HepG2 (cell line): Measurements from ENCODE around the gene CD163L1. TPM values are rescaled to one million over a fixed set of nuclear protein-coding genes. Genes with fewer than 3 reads are reported as not detected.

Experiments
- AKAP8 ChIP-seq: sonication (generic); formaldehyde crosslinking; IDR thresholded peaks from 2 replicates; pipeline ENCODE4 v1.5.1; 2020; ENCODE audit warnings: mild to moderate bottlenecking, missing genetic modification reagents
- ATF1 ChIP-seq: IDR thresholded peaks from 2 replicates; pipeline ENCODE4 v1.6.1; 2016; ENCODE audit warnings: mild to moderate bottlenecking, control low read depth
- ELF1 ChIP-seq: sonication (generic); formaldehyde crosslinking; IDR thresholded peaks from 2 replicates; pipeline ENCODE4 v1.4.0; 2020; ENCODE audit warnings: missing genetic modification reagents
- JUN ChIP-seq: sonication (generic); formaldehyde crosslinking; IDR thresholded peaks from 2 replicates; pipeline ENCODE4 v1.4.0; 2020; ENCODE audit warnings: mild to moderate bottlenecking, missing genetic modification reagents
- KAT7 ChIP-seq: IDR thresholded peaks from 2 replicates; pipeline ENCODE4 v1.6.1; 2018; ENCODE audit warnings: borderline replicate concordance, missing compliant biosample characterization
- NCOA2 ChIP-seq: sonication (generic); formaldehyde crosslinking; IDR thresholded peaks from 2 replicates; pipeline ENCODE4 v1.8.0; 2022; ENCODE audit warnings: inconsistent platforms
- POLR2G ChIP-seq: fragments of 200-400 bp; formaldehyde crosslinking; IDR thresholded peaks from 2 replicates; pipeline ENCODE4 v1.6.1; 2018; ENCODE audit warnings: mild to moderate bottlenecking, low read depth, low read length, moderate library complexity
- SP1 ChIP-seq, 2 experiments: fragments of 450-650 bp in 1 of 2; sonication (generic) in 1 of 2; formaldehyde crosslinking in 1 of 2; IDR thresholded peaks; 2 replicates each; pipeline versions ENCODE4 v1.4.0 to v1.6.1; 2016 to 2020; ENCODE audit warnings: missing genetic modification reagents in 1 of 2
- SUZ12 ChIP-seq: fragments of 150-350 bp; IDR thresholded peaks from 2 replicates; pipeline ENCODE4 v1.6.1; 2014; ENCODE audit warnings: low read depth, low read length
- TARDBP ChIP-seq: sonication (generic); formaldehyde crosslinking; IDR thresholded peaks from 2 replicates; pipeline ENCODE4 v1.8.0; 2022; ENCODE audit warnings: mild to moderate bottlenecking, missing genetic modification reagents
- XBP1 ChIP-seq: sonication (generic); formaldehyde crosslinking; IDR thresholded peaks from 2 replicates; pipeline ENCODE4 v1.5.0; 2020; ENCODE audit warnings: missing genetic modification reagents
- ZBTB21 ChIP-seq: sonication (generic); formaldehyde crosslinking; IDR thresholded peaks from 2 replicates; pipeline ENCODE4 v1.4.0; 2020; ENCODE audit warnings: missing genetic modification reagents
- ZFP1 ChIP-seq: IDR thresholded peaks from 2 replicates; pipeline ENCODE4 v1.6.1; 2016
- ZFP37 ChIP-seq: sonication (generic); formaldehyde crosslinking; IDR thresholded peaks from 2 replicates; pipeline ENCODE4 v1.4.0; 2020; ENCODE audit warnings: missing genetic modification reagents, borderline replicate concordance
- ZNF556 ChIP-seq: sonication (generic); formaldehyde crosslinking; IDR thresholded peaks from 2 replicates; pipeline ENCODE4 v1.4.0; 2020; ENCODE audit warnings: mild to moderate bottlenecking, missing genetic modification reagents, borderline replicate concordance
- polyA plus RNA-seq, 8 experiments: library from polyadenylated mRNA; depleted of rRNA in 3 of 8; stranded (reverse) in 7 of 8; unstranded in 1 of 8; fragments of >200 nt; fragmentation: Illumina TruSeq in 4 of 8; extraction: Trizol in 4 of 8; gene quantifications; 2 replicates each; pipeline versions ENCODE4 v1.2.1 to v1.2.3, GENCODE V29; 2011 to 2016; ENCODE audit warnings: low read depth in 4 of 8, missing spikeins in 1 of 8, mixed read lengths in 1 of 8; ENCODE audit not compliant: insufficient read depth in 1 of 8
- total RNA-seq, 5 experiments: library from RNA; depleted of rRNA; stranded (reverse); fragments of >200 nt; fragmentation: Illumina TruSeq; extraction: Trizol; gene quantifications; 2 replicates each; pipeline ENCODE4 v1.2.3, GENCODE V29; 2016; ENCODE audit warnings: low read depth in 1 of 5
- TF ChIP-seq, protein P1 (sequence below): sonication (generic); formaldehyde crosslinking; IDR thresholded peaks from 2 replicates; pipeline ENCODE4 v1.5.1; 2020; ENCODE audit warnings: missing genetic modification reagents, mild to moderate bottlenecking, borderline replicate concordance
- TF ChIP-seq, protein P2 (sequence below), 2 experiments: fragments of 450-650 bp in 1 of 2; sonication (generic) in 1 of 2; formaldehyde crosslinking in 1 of 2; IDR thresholded peaks; 2 replicates each; pipeline versions ENCODE4 v1.6.1 to v1.8.0; 2016 to 2022; ENCODE audit warnings: antibody characterized with exemption in 1 of 2, mild to moderate bottlenecking in 1 of 2, missing genetic modification reagents in 1 of 2
- TF ChIP-seq, protein P3 (sequence below): sonication (generic); formaldehyde crosslinking; IDR thresholded peaks from 2 replicates; pipeline ENCODE4 v1.4.0; 2020; ENCODE audit warnings: mild to moderate bottlenecking, missing genetic modification reagents

The CD163L1 gene
- total and polyA plus RNA-seq, 2 of the 13 experiments (the other 11 are each of a cell fraction or from before 2014, with no cell fraction given): 3.4 to 6.8 TPM

DNA sequence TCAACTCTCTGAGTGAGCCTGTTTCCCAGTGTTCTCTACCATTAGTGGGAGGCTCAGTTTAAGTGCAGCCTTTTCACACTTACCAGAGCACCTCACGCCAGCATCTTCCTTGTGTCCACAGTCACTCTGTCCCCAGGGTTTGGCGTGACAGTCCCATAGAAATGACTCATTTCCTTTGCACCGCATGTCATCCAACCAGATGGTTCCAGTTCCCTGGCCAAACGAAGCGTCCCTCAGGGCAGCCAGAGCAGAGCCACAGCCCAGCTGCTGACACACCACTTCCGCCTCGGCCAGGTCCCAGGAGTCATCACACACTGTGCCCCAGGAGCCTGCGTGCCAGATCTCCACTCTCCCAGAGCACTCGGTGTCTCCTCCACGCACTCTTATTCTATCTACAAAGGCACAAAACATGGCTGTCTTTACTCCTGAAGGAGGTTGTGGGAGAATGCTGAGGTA lies 74.7 kb downstream of the CD163L1 start (continued):
- TF ChIP-seq, protein P1, sequence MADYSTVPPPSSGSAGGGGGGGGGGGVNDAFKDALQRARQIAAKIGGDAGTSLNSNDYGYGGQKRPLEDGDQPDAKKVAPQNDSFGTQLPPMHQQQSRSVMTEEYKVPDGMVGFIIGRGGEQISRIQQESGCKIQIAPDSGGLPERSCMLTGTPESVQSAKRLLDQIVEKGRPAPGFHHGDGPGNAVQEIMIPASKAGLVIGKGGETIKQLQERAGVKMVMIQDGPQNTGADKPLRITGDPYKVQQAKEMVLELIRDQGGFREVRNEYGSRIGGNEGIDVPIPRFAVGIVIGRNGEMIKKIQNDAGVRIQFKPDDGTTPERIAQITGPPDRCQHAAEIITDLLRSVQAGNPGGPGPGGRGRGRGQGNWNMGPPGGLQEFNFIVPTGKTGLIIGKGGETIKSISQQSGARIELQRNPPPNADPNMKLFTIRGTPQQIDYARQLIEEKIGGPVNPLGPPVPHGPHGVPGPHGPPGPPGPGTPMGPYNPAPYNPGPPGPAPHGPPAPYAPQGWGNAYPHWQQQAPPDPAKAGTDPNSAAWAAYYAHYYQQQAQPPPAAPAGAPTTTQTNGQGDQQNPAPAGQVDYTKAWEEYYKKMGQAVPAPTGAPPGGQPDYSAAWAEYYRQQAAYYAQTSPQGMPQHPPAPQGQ (CRISPR knock-in tag): no peak
- no peak for TF ChIP-seq NCOA2
- no peak for TF ChIP-seq SP1 (IDR thresholded peaks at IDR 0.05)
- TF ChIP-seq SP1 (CRISPR knock-in tag; IDR thresholded peaks at IDR 0.05): no peak
- TF ChIP-seq, protein P2, sequence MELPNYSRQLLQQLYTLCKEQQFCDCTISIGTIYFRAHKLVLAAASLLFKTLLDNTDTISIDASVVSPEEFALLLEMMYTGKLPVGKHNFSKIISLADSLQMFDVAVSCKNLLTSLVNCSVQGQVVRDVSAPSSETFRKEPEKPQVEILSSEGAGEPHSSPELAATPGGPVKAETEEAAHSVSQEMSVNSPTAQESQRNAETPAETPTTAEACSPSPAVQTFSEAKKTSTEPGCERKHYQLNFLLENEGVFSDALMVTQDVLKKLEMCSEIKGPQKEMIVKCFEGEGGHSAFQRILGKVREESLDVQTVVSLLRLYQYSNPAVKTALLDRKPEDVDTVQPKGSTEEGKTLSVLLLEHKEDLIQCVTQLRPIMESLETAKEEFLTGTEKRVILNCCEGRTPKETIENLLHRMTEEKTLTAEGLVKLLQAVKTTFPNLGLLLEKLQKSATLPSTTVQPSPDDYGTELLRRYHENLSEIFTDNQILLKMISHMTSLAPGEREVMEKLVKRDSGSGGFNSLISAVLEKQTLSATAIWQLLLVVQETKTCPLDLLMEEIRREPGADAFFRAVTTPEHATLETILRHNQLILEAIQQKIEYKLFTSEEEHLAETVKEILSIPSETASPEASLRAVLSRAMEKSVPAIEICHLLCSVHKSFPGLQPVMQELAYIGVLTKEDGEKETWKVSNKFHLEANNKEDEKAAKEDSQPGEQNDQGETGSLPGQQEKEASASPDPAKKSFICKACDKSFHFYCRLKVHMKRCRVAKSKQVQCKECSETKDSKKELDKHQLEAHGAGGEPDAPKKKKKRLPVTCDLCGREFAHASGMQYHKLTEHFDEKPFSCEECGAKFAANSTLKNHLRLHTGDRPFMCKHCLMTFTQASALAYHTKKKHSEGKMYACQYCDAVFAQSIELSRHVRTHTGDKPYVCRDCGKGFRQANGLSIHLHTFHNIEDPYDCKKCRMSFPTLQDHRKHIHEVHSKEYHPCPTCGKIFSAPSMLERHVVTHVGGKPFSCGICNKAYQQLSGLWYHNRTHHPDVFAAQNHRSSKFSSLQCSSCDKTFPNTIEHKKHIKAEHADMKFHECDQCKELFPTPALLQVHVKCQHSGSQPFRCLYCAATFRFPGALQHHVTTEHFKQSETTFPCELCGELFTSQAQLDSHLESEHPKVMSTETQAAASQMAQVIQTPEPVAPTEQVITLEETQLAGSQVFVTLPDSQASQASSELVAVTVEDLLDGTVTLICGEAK (IDR thresholded peaks at IDR 0.05): no peak
- TF ChIP-seq, protein P2 (CRISPR knock-in tag; IDR thresholded peaks at IDR 0.05): no peak
- TF ChIP-seq, protein P3, sequence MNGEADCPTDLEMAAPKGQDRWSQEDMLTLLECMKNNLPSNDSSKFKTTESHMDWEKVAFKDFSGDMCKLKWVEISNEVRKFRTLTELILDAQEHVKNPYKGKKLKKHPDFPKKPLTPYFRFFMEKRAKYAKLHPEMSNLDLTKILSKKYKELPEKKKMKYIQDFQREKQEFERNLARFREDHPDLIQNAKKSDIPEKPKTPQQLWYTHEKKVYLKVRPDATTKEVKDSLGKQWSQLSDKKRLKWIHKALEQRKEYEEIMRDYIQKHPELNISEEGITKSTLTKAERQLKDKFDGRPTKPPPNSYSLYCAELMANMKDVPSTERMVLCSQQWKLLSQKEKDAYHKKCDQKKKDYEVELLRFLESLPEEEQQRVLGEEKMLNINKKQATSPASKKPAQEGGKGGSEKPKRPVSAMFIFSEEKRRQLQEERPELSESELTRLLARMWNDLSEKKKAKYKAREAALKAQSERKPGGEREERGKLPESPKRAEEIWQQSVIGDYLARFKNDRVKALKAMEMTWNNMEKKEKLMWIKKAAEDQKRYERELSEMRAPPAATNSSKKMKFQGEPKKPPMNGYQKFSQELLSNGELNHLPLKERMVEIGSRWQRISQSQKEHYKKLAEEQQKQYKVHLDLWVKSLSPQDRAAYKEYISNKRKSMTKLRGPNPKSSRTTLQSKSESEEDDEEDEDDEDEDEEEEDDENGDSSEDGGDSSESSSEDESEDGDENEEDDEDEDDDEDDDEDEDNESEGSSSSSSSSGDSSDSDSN: no peak
- TF ChIP-seq ZNF556 (CRISPR knock-in tag): no peak
- no peak for TF ChIP-seq JUN (CRISPR knock-in tag)
- TF ChIP-seq AKAP8 (CRISPR knock-in tag): no peak
- TF ChIP-seq ELF1 (CRISPR knock-in tag): peak; percentile 68
- no peak for TF ChIP-seq SUZ12
- TF ChIP-seq ATF1 (CRISPR knock-in tag): peak; percentile 96
- TF ChIP-seq TARDBP: no peak
- no peak for TF ChIP-seq ZFP37 (CRISPR knock-in tag)
- TF ChIP-seq KAT7: no peak
- TF ChIP-seq ZFP1 (CRISPR knock-in tag): no peak
- no peak for TF ChIP-seq XBP1 (CRISPR knock-in tag)
- TF ChIP-seq ZBTB21 (CRISPR knock-in tag): no peak
- peak; percentile 64; the same call in 1 of the 2 replicates for TF ChIP-seq POLR2G
